ENCODE results near the gene FXYD6.

The FXYD6 gene

DNA sequence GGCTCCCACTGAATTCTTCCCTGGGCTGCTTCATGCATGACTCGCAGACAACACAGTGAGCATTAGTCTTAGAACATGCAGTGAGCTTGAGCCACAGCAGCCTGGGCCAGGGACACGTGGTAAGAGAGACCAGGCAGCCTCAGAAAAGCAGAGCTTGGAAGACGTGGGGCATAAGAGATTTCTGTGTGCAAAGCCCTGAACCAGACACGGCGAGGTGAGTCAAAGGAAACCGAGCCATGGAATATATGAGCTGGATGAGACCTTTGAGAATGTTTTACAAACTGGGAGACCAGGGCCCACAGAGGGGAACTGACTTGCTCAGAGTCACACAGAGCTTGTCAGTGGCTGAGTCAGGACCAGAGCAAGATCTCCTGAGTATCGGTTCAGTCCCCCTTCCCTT, 8.5 kb upstream of the FXYD6 start:
- DNase-seq (ENCODE audit: low read depth), result no peak

DNA sequence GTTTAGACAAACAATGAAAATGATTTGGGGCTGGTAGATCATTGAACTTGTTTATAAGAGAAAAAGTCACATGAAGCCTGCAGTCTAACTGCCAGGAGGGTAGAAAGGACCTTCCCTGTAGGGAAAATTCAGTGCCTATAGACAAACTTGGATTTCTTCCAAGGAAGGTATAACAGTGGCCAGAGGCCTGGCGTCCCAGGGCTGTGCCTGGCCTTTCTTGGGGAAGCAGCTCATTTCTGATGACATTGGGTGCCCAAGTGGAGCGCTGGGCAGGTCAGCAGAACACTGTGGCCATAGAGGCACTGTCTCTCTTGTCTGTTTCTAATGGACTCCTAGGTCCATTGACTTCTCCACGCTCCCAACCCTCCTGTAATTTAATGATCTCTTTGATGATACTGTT, 6.6 kb upstream of the FXYD6 start:
- no peak for DNase-seq (ENCODE audit: low read depth)

DNA sequence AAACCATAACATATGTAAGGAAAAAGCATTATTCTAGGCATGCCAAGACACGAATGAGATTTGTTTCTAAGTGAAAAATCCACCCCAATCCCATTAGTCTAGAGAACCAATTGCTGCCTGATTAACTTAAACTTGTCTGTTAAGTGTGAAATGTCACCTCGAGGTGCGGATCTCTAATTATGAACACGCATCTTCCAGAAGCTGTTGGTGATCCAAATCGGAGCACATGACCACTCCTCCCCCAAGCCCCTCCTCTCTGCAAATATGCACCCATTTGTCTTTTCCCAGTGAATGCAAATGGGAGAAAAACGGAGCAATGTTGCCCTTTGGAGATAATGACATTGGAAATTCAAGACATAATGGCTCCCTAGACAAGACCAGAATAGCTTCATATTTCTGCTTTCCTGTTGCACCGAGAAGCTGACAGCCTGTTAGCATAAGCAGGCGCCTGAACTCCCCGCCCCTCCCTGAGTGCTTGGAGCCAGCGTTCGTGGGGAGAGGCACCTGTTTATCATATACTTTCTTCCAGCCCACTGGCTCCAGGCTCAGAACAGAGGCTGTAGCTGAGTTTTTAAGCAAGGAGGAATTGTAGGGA, 6.0 kb upstream of the FXYD6 start:
- DNase-seq (ENCODE audit: low read depth), result no peak

DNA sequence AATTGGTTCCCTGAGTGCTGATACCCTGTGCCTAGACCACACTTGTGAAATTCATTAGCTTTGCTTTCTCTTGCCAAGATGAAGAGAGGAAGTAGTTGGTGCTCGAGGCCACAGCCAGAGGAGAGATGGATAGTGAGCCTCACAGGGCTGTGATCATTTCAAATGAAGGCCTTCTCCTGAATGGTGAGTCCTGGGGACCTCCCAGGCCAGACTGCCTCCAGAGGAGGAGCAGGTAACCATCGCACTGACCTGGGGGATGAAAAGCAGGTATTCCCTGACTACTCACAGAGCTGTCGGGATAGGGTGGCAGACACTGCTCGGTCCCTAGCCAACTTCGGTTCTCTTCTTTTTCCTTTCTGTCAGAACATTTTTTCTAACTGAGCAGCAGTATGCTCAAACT, 4.8 kb upstream of the FXYD6 start:
- DNase-seq (ENCODE audit: low read depth), result no peak

DNA sequence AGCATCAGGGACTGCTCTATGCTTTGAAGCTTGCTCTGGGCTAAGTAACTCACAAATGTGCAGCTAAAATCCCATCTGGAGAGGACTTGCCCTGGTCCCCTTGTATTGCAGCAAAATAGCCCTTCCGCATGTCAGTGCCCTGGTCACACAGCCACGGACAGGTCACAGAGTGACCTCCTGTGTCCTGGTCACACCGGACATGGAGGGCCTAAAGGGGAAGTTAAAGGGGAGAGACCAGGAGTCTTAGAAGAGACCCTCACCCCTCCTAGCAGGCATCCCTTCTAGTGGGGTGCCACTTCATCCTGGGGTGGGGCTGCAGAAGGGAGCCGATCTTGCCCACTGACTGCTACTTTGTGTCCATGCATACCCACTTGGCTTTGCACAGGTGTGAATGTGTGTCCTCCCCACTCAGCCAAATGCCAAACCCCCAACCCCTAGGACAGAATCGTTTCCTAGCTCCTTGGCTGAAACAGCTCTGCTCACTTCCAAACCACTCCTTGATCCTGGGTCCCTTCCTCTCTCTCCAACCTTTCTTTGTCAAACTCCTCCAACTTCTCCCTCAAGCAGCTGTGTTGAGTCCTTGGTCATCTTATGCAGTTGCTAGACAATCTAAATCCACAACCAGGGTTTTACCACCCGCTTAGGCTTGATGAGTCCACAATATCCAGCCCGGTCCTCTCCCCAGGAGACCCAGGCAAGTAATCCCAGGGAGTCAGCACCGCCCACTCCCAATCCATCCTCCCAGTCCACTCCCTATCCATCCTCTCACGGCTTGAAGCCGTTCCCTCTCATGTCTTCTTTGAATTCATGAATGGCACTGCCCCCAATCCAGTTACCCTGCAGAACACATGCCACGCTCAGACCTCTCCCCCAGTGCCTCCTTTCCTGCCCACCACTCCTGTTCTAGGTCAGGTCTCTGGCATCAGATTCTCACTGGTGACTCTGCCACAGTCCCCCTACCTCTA, 3.3 kb upstream of the FXYD6 start:
- DNase-seq (ENCODE audit: low read depth), result no peak

DNA sequence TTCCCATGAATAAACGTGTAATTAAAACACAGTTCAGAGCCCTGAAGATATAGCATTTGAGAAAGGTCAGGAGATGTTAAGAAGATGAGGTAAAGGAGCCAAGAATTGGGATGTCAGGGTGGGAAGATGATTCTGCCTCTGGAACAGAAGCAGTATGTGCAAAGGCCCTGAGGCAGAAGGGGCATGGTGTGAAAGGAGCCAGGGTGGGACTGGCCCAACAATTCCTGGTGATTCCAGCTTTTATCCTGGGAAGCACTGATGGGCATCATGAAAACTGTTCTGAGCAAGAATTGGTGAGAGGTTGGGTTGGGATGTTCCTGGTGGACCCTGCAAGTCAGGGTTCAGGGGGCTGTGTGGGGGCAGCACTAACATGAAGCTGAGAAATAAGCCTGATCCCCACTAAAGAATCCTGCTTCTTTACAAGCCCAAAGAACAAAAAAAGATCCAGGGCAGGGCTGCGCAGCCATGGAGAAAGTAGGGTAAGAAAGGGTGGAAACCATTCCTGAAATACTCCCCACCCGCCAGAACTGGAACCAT, 2.5 kb upstream of the FXYD6 start:
- no peak for DNase-seq (ENCODE audit: low read depth)

DNA sequence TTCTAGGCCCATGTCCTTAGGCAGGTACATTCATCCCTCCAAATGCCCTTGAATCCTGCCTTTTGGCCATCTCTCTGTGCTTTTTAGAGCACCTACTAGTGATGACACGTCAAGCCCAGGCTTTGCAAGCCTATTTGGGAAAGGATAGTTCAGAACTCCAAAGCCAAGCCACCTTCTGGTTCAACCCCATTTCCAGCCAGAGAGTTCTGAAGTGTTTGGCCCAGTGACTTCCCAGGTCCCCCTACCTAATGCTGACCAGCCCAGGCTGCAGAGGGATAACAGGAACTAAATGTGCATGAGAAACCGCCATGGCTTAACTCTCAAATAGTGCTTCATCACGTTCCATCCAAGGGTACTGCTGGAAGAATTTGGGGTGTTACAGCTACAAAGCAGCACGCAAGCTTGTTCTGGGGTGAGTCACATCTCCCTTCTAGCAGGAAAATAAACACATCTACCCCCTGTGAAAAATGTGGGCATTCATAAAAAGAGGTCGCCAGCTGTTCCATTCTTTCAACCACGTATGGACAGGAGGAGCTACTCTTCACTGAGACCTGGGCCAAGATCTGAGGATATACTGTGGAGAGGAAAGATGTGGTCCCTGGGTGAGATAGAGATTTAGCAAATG, 2.0 kb upstream of the FXYD6 start:
- no peak for DNase-seq (ENCODE audit: low read depth)

DNA sequence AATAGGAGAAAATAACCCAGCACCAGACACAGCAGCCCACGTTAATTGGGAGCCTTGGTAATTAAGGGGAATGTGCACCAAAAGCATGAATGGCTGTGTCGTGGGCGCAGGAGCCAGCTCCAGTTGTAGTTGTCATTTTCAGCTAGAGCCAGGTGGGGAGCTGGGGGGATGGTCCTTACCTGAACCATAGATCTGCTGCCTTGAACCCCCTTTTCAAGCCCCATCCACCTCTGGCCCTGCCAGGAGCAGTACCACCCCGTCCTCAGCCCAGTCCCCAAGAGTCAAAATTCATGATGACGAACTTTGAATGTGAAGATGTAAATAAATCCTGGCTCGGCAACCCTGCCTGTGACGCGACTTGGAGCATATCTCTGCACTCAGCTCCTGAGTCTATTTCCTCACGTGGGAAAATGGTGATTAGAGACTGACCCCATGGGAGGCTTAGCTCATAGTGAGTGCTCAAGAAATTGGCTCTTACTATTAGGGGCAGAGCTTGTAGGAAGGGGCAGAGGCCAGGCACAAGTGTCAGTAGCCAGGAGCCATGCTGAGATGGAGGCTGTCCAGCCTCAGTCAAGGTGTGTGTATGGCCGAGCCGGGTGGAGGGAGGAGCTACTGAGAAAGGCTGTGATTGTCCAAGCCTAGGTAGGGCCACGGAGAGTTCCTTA, 794 bp upstream of the FXYD6 start:
- no peak for DNase-seq (ENCODE audit: low read depth)

DNA sequence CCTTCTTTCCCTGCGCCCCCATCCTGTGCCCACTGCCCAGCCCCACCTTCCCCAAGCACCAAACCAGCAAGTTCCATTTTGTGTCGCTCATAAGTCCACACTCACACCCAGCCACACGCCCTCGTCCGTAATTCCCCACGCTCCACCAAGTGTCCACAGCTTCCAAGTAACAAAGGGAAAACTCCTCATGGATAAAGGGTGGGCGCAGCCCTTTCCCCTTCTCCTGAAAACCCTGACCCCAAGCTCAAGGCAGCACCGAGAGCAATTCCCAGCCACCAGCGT, 458 bp downstream of the FXYD6 start:
- DNase-seq (ENCODE audit: low read depth), result no peak

DNA sequence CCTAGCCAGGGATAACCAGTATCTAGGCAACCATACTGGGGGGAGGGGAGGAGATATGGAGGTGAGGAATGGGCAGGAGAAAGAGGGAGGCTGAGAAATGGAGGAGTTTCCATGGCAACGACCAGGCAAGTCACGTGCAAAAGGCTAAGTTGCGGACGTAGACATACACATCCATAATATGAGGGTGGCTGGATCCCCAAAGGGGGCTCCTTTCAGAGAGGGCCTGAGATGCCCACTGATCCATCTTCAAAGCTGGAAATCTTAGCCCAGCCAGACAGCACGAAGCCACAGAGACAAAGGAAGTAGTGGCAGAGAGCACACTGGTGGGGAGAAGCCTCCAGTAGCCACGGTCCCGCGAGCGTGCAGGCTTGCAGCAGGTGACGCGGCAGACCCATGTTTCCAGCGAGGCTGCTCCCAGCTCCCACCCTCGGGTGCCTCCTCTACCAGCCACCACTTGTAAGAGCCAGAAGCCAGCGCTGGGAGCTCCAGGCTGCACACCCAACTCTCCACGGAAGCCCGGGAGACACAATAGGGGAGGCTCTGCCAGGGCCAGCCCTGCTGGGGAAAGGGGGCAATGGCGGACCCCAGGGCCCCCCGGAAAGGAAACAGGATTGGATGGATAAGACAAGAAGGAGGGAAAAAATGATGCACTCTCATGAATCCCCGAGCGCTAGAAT, 938 bp downstream of the FXYD6 start:
- DNase-seq (ENCODE audit: low read depth), result peak; percentile 20

DNA sequence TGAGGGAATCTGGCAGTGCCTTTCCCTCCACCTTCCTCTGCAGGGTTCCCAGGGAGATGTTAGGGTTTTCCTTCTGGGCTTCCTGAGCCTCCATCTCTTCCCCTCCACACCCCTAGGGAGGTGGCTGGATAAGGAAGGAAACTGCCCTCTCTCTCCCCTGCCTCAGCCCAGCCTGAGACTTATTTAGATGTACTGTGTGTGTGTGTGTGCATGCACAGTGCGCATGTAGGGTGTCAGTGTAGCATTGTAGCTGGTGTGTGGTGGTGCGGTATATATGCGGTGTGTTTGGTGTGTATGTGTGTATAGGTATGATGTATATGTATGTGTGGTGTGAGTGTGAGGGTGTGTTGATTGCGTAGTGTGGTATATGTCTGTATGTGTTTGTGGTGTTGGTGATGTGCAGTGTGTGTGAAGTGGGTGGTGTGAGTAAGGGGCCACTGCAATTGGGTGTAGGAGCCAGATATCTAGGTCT, 1.5 kb downstream of the FXYD6 start:
- DNase-seq (ENCODE audit: low read depth), result no peak

DNA sequence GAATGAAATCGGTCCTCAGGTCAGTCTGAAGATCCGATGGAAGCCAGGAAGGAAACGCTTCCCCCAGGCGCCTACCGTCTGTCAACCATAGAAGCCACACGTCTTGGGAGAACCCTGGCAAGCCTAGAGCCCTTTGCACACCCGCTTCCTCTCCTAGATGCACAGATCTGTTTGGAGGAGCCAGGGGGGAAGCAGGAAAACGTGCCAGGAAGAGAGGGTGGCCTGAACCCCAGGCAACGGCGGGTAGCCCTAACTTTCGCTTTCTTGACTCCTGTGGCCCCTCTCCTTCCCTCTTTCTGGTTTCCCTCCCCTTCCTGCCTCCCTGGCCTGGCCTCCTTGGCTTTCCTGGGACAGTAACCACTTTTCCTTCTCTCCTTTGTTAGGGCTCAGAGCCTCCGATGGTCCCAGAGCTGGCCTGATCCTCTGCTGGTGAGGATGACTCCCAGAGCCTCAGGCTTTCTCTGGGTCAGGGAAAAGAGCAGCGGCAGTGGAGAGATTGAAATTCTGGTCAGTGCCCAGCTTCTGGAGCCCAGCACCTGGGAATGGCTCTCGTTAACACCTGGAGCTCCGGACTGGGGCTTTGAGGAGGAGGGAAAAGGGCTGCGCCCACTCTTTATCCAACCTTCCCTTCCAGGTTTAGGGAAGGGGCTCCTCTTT, 2.1 kb downstream of the FXYD6 start:
- no peak for DNase-seq (ENCODE audit: low read depth)

DNA sequence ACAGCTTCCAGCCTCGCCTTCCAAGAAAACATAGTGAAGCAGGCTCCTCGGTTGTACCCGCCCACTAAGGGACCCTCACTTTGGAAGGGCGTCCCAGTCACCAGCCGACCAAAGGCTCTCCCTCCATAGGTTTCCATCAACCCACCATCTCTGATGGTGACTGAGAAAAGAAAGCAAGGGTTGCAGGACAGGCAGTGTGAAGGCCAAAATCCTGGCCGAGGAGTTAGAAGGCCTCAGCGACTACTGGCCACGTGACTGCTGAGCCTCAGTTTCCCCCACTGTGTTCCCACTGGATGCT, 2.7 kb downstream of the FXYD6 start:
- DNase-seq (ENCODE audit: low read depth), result no peak

DNA sequence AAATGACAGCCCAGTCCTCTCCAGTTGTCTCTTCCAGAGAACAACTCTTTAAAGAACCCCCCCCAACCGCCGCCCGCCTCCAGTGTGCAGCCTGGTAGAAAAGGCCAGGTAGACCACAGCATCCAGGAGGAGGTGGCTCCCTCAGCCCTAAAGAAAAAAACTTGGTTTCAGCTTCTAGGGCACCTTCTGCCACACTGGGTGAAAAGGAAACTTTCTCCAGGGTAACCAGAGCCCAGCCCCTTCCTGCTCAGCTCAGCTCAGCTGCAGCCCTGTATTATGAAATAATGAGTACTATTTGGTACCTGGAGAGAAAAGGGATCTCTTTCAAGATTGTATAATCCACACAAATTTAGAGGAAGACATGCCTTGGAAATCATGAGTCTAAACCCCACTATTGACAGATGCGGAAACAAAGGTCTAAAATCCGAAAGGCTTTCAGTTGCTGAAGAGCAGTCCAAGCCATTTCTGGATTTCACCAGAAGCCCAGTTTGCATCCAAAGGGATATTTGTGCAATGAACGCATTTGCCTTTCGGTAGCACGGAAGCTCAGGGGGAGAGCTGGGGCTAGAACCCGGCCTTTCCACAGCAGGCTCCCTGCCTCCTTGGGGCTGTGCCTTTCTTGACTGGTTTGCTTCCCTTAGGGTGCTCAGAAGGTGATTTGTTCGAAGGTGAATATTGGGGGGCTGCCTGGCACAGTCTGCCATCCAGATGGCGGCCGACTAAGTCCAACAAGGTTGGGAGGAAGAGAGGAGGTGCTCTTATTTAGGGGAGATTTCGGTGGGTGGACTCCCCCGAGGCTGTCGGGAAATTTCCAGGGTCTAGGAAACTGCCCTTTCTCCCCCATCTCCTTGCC, 3.3 kb downstream of the FXYD6 start:
- no peak for DNase-seq (ENCODE audit: low read depth)

DNA sequence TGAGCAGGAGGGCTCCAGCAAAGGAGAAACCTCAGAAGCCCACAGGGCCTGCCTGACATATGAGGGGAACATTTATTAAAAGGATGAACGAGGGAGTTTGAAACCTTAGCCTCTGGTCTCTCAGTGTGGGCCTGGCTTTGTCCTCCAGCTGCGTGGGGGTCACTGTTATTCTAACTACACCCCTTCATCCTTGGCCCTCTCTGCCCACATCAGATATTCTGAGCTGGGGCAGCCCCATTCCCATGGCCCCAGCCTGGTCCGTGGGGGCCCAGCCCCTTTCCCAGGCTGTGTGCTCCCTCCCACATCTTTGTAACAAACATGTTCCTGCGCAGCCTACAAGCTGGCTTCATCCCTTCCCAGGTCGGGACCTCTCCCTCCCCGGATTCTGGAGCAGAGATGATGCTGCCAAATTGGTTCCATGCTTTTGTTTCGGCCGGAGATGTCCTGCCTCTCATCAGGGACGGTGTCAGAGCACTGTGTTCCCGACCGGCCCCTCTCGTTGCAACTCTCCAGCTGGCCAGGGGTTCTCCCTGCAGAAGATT, 4.0 kb downstream of the FXYD6 start:
- no peak for DNase-seq (ENCODE audit: low read depth)

DNA sequence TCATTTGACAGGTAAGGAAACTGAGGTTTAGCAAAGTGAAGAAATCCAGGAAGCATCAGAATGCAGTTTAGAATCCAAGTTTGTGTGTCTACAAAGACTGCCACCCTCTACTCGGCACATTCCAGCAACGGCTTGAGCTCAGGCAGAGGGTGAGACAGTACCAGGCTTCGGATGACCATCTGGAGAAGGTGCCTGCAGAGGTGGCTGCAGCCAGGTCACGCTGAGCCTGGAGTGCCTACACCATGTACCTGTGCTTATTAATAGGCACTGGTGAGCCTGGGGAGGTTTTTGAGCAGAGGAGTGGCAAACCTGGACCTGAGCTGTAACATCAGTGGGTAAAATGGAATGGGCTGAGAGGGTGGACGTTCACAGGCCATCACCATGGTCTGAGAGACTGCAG, 4.7 kb downstream of the FXYD6 start:
- DNase-seq (ENCODE audit: low read depth), result no peak

DNA sequence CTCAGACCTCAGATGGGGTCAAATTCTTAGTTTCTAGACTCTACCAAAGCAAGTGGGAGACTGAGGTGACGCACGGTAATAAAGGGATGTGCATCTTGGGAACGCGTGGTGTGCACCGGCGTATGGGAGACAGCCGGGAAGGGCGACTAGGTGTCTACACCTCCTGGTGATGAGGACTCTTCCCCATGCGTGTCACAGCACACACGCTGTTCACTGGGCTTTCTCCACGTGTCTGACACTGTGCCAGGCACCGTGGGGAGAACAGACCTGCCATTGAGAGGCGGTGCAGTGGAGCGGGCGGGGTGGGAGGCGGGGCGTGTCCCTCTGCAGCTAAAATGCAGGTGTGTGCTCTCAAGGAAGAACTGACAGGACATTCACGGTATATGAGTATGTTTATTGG, 5.3 kb downstream of the FXYD6 start:
- no peak for DNase-seq (ENCODE audit: low read depth)

DNA sequence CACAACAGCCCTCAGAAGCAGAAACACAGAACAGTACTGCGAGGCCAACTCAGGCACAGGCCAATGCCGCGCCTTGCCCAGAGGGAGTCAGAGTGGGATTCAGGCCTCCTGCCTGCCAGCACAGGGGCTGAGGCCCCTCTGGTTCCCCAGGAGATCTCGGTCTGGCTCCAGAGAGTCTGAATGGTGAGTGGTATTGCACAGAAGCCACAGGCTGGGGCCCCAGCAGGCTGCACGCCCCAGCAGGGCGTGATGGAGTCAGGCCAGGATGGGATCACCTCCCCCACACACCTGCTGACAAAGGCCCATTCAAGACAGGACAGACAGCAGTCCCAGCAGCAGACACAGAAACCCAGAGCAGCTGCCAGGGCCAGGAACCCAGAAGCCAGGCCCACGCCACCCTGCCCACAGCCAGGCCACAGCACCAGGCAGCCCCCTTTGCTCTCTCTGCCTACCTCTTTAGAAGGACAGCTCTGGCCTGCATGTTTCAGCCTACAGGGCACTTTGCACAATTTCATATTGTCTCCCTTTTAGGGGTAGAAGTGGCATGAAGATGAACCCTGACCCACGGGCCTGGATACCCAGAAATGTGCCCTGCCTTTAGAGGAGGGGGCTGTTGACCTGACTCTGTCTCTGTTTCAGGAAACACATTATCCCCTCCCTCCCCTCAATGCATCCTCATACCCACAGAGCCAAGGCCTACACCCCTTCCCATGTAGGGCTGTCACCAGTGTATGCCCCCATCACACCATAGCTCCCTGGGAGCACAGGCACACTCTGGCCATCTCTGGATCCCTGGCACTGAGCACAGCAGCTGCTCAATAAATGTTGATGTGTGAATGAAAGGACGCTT, 6.1 kb downstream of the FXYD6 start:
- DNase-seq (ENCODE audit: low read depth), result no peak

DNA sequence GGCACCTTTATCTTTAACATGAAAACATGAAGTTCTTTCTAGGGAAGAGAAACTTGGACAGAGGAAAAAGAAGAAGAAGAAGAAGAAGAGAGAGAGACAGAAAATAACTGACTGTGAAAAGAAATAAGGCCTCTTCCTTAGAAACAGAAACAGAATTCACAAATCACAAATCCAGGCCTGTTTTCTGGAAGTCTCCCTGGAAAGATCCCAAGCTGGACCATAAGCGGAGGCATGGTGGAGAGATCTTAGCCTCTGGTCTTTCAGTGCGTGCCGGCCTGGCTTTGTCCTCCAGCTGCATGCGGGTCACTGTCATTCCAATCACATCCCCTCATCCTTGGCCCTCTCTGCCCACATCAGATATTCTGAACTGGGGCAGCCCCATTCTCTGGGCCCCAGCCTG, 6.9 kb downstream of the FXYD6 start:
- no peak for DNase-seq (ENCODE audit: low read depth)

Measured in activated T-helper 1 cell treated with Interleukin-2 at 50 U/mL for 16 hours (primary cell).